Measurements from ENCODE around the gene SNX25. TPM values are rescaled to one million over a fixed set of nuclear protein-coding genes. Genes with fewer than 3 reads are reported as not detected.

SNX25 gene
- total and polyA plus RNA-seq, 2 donors (not counting 1 experiment from before 2014, with no cell fraction given), result 12.0 to 77.6 TPM

DNA sequence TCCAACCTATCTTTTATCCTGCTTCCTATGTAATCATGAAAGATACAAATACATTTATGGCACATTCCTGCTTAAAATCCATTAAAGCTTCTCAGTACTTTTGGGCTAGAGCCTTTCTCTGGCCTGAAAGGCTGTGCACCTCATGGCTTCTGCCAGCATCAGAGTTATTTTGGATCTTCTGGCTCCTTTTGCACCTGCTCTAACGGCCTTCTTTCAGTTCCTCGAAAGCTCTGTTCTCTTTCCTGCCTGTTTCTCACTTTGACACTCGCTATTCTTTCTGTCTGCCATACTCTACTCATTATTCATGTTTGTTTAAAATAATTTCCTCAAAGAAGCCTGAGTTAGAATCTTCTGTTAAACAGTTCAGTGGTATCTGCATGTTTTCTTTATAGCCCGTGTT lies 100.4 kb downstream of the SNX25 start:
- peaks cover 15% of the 10 kb centered on the region for H3K79me2 ChIP-seq (ENCODE audit: control insufficient read depth, insufficient read depth, low read length)
- CTCF ChIA-PET, result interaction anchor here (1.1 to 3.4 kb wide), 4 partner anchors 125 to 270 kb away, joined by 3 to 13 read pairs (median 6); partner anchors contain the start of gene SLC25A4
- H3K4me1 Mint-ChIP-seq, result peaks cover 38% of the 10 kb centered on the region
- DNase-seq, result peak; percentile 50
- no peak overlapping the region for H3K9ac ChIP-seq (ENCODE audit: low read length)
- H3K27ac Mint-ChIP-seq, result peak overlapping the region; percentile 60
- no peaks in the 10 kb centered on the region for H3K9me3 ChIP-seq (ENCODE audit: control extremely low read depth in 1 of 3, control insufficient read depth in 2 of 3, insufficient read depth in 1 of 3, low read length in 2 of 3)
- ATAC-seq (ENCODE audit: low read depth), result peak; percentile 48
- peak overlapping the region; percentile 21 for H3K4me2 ChIP-seq (replicated peaks; ENCODE audit: low read depth, low read length, poor library complexity, severe bottlenecking)
- no peak overlapping the region for H2AFZ ChIP-seq (ENCODE audit: insufficient read depth, low read depth, low read length, poor library complexity, severe bottlenecking)
- TF ChIP-seq CTCF (IDR thresholded peaks at IDR 0.05) (no peak), EZH2 (IDR thresholded peaks at IDR 0.05; ENCODE audit: borderline replicate concordance, insufficient read depth, low read depth, low read length, poor library complexity, severe bottlenecking) (no peak)
- H3K27me3 Mint-ChIP-seq, result no peaks in the 10 kb centered on the region
- intact Hi-C loops (cut with micrococcal nuclease), result no loop called here
- H3K36me3 ChIP-seq (replicated peaks in 1 of 2; ENCODE audit: control extremely low read depth in 1 of 2, control insufficient read depth in 1 of 2, extremely low read depth in 1 of 2, insufficient read depth in 2 of 2, low read length in 1 of 2), result peaks cover 7 to 38% of the 10 kb centered on the region in 2 experiments
- H3K4me3 Mint-ChIP-seq, result peak overlapping the region; percentile 12
- H3K4me3 ChIP-seq (ENCODE audit: control extremely low read depth in 1 of 5, extremely low read depth in 1 of 5, insufficient read depth in 1 of 5, low read depth in 2 of 5, low read length in 4 of 5), result no peak overlapping the region
- peaks cover 25 to 35% of the 10 kb centered on the region in 2 donors for H3K4me1 ChIP-seq (ENCODE audit: control insufficient read depth in 2 of 2, insufficient read depth in 2 of 2, low read length in 2 of 2)
- H4K20me1 ChIP-seq (ENCODE audit: control insufficient read depth, insufficient read depth, low read length, poor library complexity, severe bottlenecking), result peaks cover 35% of the 10 kb centered on the region
- 0% methylated on average over 2 of the region's 4 CpGs for WGBS (ENCODE audit: insufficient coverage)
- POLR2A ChIA-PET, result no interaction called here
- peak overlapping the region in 1 of 2 donors; percentile 10 for H3K27ac ChIP-seq (ENCODE audit: low read length in 2 of 2)
- H3K27me3 ChIP-seq (replicated peaks in 1 of 4; ENCODE audit: control extremely low read depth in 1 of 4, control insufficient read depth in 3 of 4, insufficient read depth in 4 of 4, low read length in 3 of 4), result no peaks in the 10 kb centered on the region
- H3K9me3 Mint-ChIP-seq (ENCODE audit: insufficient read depth), result no peaks in the 10 kb centered on the region

- DNase-seq (peak; percentile 13), ATAC-seq (ENCODE audit: low read depth) (no peak)
- Histone ChIP-seq H3K4me2 (replicated peaks; ENCODE audit: low read depth, low read length, poor library complexity, severe bottlenecking) (peak overlapping the region; percentile 17), H3K4me3 (ENCODE audit: control extremely low read depth in 1 of 5, extremely low read depth in 1 of 5, insufficient read depth in 1 of 5, low read depth in 2 of 5, low read length in 4 of 5) (no peak overlapping the region), H3K79me2 (ENCODE audit: control insufficient read depth, insufficient read depth, low read length) (peaks cover 11% of the 10 kb centered on the region), H3K27me3 (replicated peaks in 1 of 4; ENCODE audit: control extremely low read depth in 1 of 4, control insufficient read depth in 3 of 4, insufficient read depth in 4 of 4, low read length in 3 of 4) (no peaks in the 10 kb centered on the region), H3K27ac (ENCODE audit: low read length in 2 of 2) (peak overlapping the region; percentile 14 to 59), H2AFZ (ENCODE audit: insufficient read depth, low read depth, low read length, poor library complexity, severe bottlenecking) (no peak overlapping the region), H3K4me1 (ENCODE audit: control insufficient read depth in 2 of 2, insufficient read depth in 2 of 2, low read length in 2 of 2) (peaks cover 23 to 30% of the 10 kb centered on the region in 2 donors), H3K36me3 (replicated peaks in 1 of 2; ENCODE audit: control extremely low read depth in 1 of 2, control insufficient read depth in 1 of 2, extremely low read depth in 1 of 2, insufficient read depth in 2 of 2, low read length in 1 of 2) (peaks cover 9 to 50% of the 10 kb centered on the region in 2 experiments), H4K20me1 (ENCODE audit: control insufficient read depth, insufficient read depth, low read length, poor library complexity, severe bottlenecking) (peaks cover 32% of the 10 kb centered on the region), H3K9me3 (ENCODE audit: control extremely low read depth in 1 of 3, control insufficient read depth in 2 of 3, insufficient read depth in 1 of 3, low read length in 2 of 3) (no peaks in the 10 kb centered on the region), H3K9ac (ENCODE audit: low read length) (no peak overlapping the region)
- no peaks in the 10 kb centered on the region for H3K9me3 Mint-ChIP-seq (ENCODE audit: insufficient read depth)
- ChIA-PET CTCF (interaction anchor here (0.8 to 3.4 kb wide), 3 partner anchors 9 to 127 kb away, joined by 3 to 13 read pairs (median 4); no protein-coding TSS in a partner anchor), POLR2A (no interaction called here)
- no peaks in the 10 kb centered on the region for H3K27me3 Mint-ChIP-seq
- intact Hi-C loops (cut with micrococcal nuclease), result no loop called here
- H3K27ac Mint-ChIP-seq, result peak overlapping the region; percentile 64
- 26% methylated on average over 4 of the region's 5 CpGs for WGBS (ENCODE audit: insufficient coverage)
- H3K4me1 Mint-ChIP-seq, result peaks cover 29% of the 10 kb centered on the region
- TF ChIP-seq EZH2 (IDR thresholded peaks at IDR 0.05; ENCODE audit: borderline replicate concordance, insufficient read depth, low read depth, low read length, poor library complexity, severe bottlenecking) (no peak), CTCF (IDR thresholded peaks at IDR 0.05) (no peak)
- H3K4me3 Mint-ChIP-seq, result peak overlapping the region; percentile 55
Measured at GRCh38 chr4:185311113-185311888, 101.9 kb downstream of the SNX25 start.

Data from B cell (primary cell).